IMR-90 (cell line): ENCODE data around the gene KCNMA1. TPM values are rescaled to one million over a fixed set of nuclear protein-coding genes. Genes with fewer than 3 reads are reported as not detected.

ENCODE experiments used
- ATAC-seq: fragments of 200-7000 bp; cut with Tn5 transposase; 2 replicates; pipeline ENCODE4 v1.9.1; 2020; ENCODE audit warnings: low read depth, mild to moderate bottlenecking, moderate library complexity
- BruUV-seq: library from RNA; stranded (reverse); fragments of 400-500 nt; replicated peaks from 2 replicates; lab custom pipeline; 2021; lab: Mats Ljungman, UMichigan
- CTCF ChIA-PET: fragments of 300-600 bp; formaldehyde crosslinking; extraction: SDS; loops from one replicate; lab custom pipeline; 2021; ENCODE audit warnings: antibody characterized with exemption; lab: Yijun Ruan, JAX
- POLR2A ChIA-PET: fragments of 300-600 bp; sonication (Branson Sonifier 250); formaldehyde crosslinking; loops from one replicate; lab custom pipeline; 2022; ENCODE audit warnings: antibody characterized with exemption; ENCODE audit not compliant: unreplicated experiment; lab: Charles Lee
- DNase-seq: peaks from one replicate; pipeline ENCODE4 v3.0.0; 2013
- H2AFZ ChIP-seq: replicated peaks from 2 replicates; pipeline ENCODE3; 2013; ENCODE audit warnings: low read length, mild to moderate bottlenecking; ENCODE audit not compliant: poor library complexity
- H2AK5ac ChIP-seq: 2 replicates; pipeline ENCODE4 v1.6.1; 2013; ENCODE audit warnings: low read depth, low read length, inconsistent platforms
- H2AK9ac ChIP-seq: replicated peaks from 2 replicates; pipeline ENCODE3; 2013; ENCODE audit warnings: mild to moderate bottlenecking, low read depth, low read length, moderate library complexity; ENCODE audit not compliant: poor library complexity
- H2BK120ac ChIP-seq: 2 replicates; pipeline ENCODE4 v1.6.1; 2013; ENCODE audit warnings: low read depth, low read length, inconsistent platforms
- H2BK15ac ChIP-seq: 3 replicates; pipeline ENCODE4 v1.6.1; 2013; ENCODE audit warnings: low read depth, low read length, inconsistent platforms
- H2BK20ac ChIP-seq: 2 replicates; pipeline ENCODE4 v1.6.1; 2013; ENCODE audit warnings: low read depth, mild to moderate bottlenecking, inconsistent platforms, low read length, moderate library complexity
- H2BK5ac ChIP-seq: 2 replicates; pipeline ENCODE4 v1.6.1; 2013; ENCODE audit warnings: mild to moderate bottlenecking, low read depth, low read length, inconsistent platforms; ENCODE audit not compliant: poor library complexity, severe bottlenecking
- H3K14ac ChIP-seq: replicated peaks from 2 replicates; pipeline ENCODE4 v1.6.1; 2013; ENCODE audit warnings: low read depth, low read length, inconsistent platforms
- H3K18ac ChIP-seq: 2 replicates; pipeline ENCODE4 v1.6.1; 2013; ENCODE audit warnings: low read depth, low read length, control low read depth
- H3K23ac ChIP-seq: 2 replicates; pipeline ENCODE4 v1.6.1; 2013; ENCODE audit warnings: low read depth, low read length, inconsistent platforms
- H3K27ac ChIP-seq: 2 replicates; pipeline ENCODE4 v1.5.1; 2013; ENCODE audit warnings: mild to moderate bottlenecking, control low read depth, low read length; ENCODE audit not compliant: insufficient read depth
- H3K27me3 ChIP-seq: 2 replicates; pipeline ENCODE4 v1.6.1; 2013; ENCODE audit warnings: low read length; ENCODE audit not compliant: control insufficient read depth, insufficient read depth
- H3K36me3 ChIP-seq: 2 replicates; pipeline ENCODE4 v1.6.1; 2013; ENCODE audit warnings: low read length, mixed read lengths; ENCODE audit not compliant: control insufficient read depth, insufficient read depth
- H3K4ac ChIP-seq: 2 replicates; pipeline ENCODE4 v1.6.1; 2013; ENCODE audit warnings: low read depth, low read length, inconsistent platforms
- H3K4me1 ChIP-seq: 2 replicates; pipeline ENCODE4 v1.6.1; 2013; ENCODE audit warnings: low read length, mixed read lengths; ENCODE audit not compliant: control insufficient read depth, insufficient read depth
- H3K4me2 ChIP-seq: 2 replicates; pipeline ENCODE4 v1.6.1; 2013; ENCODE audit warnings: low read depth, mild to moderate bottlenecking, control low read depth, low read length, moderate library complexity
- H3K4me3 ChIP-seq: 2 replicates; pipeline ENCODE4 v1.5.1; 2013; ENCODE audit warnings: low read depth, mild to moderate bottlenecking, control low read depth, low read length, moderate library complexity; ENCODE audit not compliant: insufficient read depth
- H3K56ac ChIP-seq: 2 replicates; pipeline ENCODE4 v1.6.1; 2013; ENCODE audit warnings: low read length, inconsistent platforms; ENCODE audit not compliant: insufficient read depth; ENCODE audit errors: extremely low read depth
- H3K79me1 ChIP-seq, 2 experiments: 2 replicates each; pipeline ENCODE4 v1.6.1; 2013; ENCODE audit warnings: low read length in 2 of 2, inconsistent platforms in 1 of 2, low read depth in 1 of 2
- H3K9ac ChIP-seq: 2 replicates; pipeline ENCODE4 v1.6.1; 2013; ENCODE audit warnings: low read depth, low read length, control low read depth
- H3K9me1 ChIP-seq: 2 replicates; pipeline ENCODE4 v1.6.1; 2013; ENCODE audit warnings: low read length, inconsistent platforms; ENCODE audit not compliant: insufficient read depth
- H3K9me3 ChIP-seq: 2 replicates; pipeline ENCODE4 v1.6.1; 2013; ENCODE audit warnings: low read length; ENCODE audit not compliant: control insufficient read depth, insufficient read depth
- H4K20me1 ChIP-seq: 2 replicates; pipeline ENCODE4 v1.6.1; 2013; ENCODE audit warnings: low read length, inconsistent platforms; ENCODE audit not compliant: insufficient read depth
- H4K5ac ChIP-seq: 2 replicates; pipeline ENCODE4 v1.6.1; 2013; ENCODE audit warnings: mild to moderate bottlenecking, low read depth, low read length, control low read depth
- H4K8ac ChIP-seq, 2 experiments: 2 replicates each; pipeline ENCODE4 v1.6.1; 2013; ENCODE audit warnings: low read depth in 2 of 2, low read length in 2 of 2, control low read depth in 1 of 2, inconsistent platforms in 1 of 2
- H4K91ac ChIP-seq: 2 replicates; pipeline ENCODE4 v1.6.1; 2013; ENCODE audit warnings: low read depth, low read length, inconsistent platforms; ENCODE audit not compliant: insufficient read depth
- BHLHE40 ChIP-seq: fragments of 150-350 bp; IDR thresholded peaks from 2 replicates; pipeline ENCODE4 v1.6.1; 2016; ENCODE audit warnings: mild to moderate bottlenecking, low read depth, low read length
- CEBPB ChIP-seq: IDR thresholded peaks from 2 replicates; pipeline ENCODE4 v1.6.1; 2012; ENCODE audit warnings: low read depth, low read length, improper control_type of control experiment
- FOS ChIP-seq: fragments of 150-350 bp; IDR thresholded peaks from 2 replicates; pipeline ENCODE4 v1.6.1; 2016; ENCODE audit warnings: low read depth, low read length
- MAFK ChIP-seq: IDR thresholded peaks from 2 replicates; pipeline ENCODE4 v1.6.1; 2012; ENCODE audit warnings: low read depth, low read length, improper control_type of control experiment
- MXI1 ChIP-seq: IDR thresholded peaks from 2 replicates; pipeline ENCODE4 v1.6.1; 2012; ENCODE audit warnings: low read depth, mild to moderate bottlenecking, low read length, moderate library complexity, borderline replicate concordance
- RCOR1 ChIP-seq: IDR thresholded peaks from 2 replicates; pipeline ENCODE4 v1.6.1; 2012; ENCODE audit warnings: mild to moderate bottlenecking, low read length, improper control_type of control experiment; ENCODE audit not compliant: insufficient replicate concordance
- RFX5 ChIP-seq: IDR thresholded peaks from 2 replicates; pipeline ENCODE4 v1.8.0; 2012; ENCODE audit warnings: low read depth, mild to moderate bottlenecking, low read length, moderate library complexity
- WGBS, 2 experiments: methylation state at CpG; one replicate each; pipeline versions ENCODE4 v1.1.5 to v1.1.7; 2013; ENCODE audit warnings: missing lambda C conversion rate in 2 of 2; ENCODE audit not compliant: insufficient read length in 1 of 2; ENCODE audit errors: extremely low coverage in 2 of 2; 5-methylcytosine and 5-hydroxymethylcytosine counted together
- dilution Hi-C: fragments of 300-500 bp; cut with HindIII; formaldehyde crosslinking; loops from one replicate; pipeline ENCODE4 v1.14.3; 2018; ENCODE audit warnings: low sequenced_read_pairs; ENCODE audit not compliant: unreplicated experiment
- in situ Hi-C: fragments of 300-500 bp; cut with MboI; formaldehyde crosslinking; loops from 3 replicates; pipeline ENCODE4 v1.14.3; 2019; ENCODE audit warnings: low sequenced_read_pairs, inconsistent platforms, mixed read lengths
- intact Hi-C: fragments of 100-400 bp; cut with micrococcal nuclease; formaldehyde crosslinking; loops from 2 replicates; pipeline ENCODE4 v1.10.0; 2022
- polyA plus RNA-seq, 3 experiments: library from polyadenylated mRNA; depleted of rRNA; stranded (reverse); fragments of >200 nt; gene quantifications; 2 replicates each; pipeline ENCODE4 v1.2.3, GENCODE V29; 2012; ENCODE audit warnings: low replicate concordance in 1 of 3
- total RNA-seq: library from RNA; depleted of rRNA; stranded (reverse); fragments of >200 nt; gene quantifications from 2 replicates; pipeline ENCODE4 v1.2.3, GENCODE V29; 2012

Gene KCNMA1
- total and polyA plus RNA-seq, 2 of the 4 experiments (the other 2 are of a cell fraction): 25.6 to 29.6 TPM

DNA sequence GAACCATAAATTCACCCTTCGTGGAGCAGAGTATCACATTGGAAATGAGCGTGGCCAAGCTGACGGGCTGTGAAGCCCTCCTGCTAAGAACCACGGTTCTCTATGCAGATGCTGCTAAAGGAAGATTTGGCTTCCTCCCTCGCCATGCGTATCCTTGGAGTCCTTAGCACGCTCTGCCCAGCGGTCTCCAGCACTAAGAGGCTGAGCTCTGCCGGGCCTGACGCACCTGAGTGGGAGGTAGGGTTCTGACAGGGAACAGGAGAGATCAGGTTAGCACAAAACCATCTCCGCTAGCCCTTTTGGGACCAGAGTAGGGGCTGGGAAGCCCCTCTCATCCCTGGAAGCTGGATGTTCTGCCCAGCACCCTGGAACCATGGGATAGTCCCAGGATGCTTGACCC lies 225.8 kb downstream of the KCNMA1 start:
- DNase-seq (no peak), ATAC-seq (no peak)
- no TSS peak for BruUV-seq
- H2BK120ac ChIP-seq: 0 out of 2 replicates have a peak overlapping the region, but pooled peaks have one; percentile 49
- H3K79me1 ChIP-seq: peaks cover 0 to 8% of the 10 kb centered on the region in 2 experiments; a peak in 2 of 4 replicates
- H3K27ac ChIP-seq: no peak overlapping the region
- H3K14ac ChIP-seq: 0 out of 2 replicates have a peak overlapping the region, but pooled peaks have one; percentile 3
- no peak overlapping the region for H3K23ac ChIP-seq
- dilution Hi-C loops: no loop called here
- 91% methylated on average over 6 of the region's 11 CpGs; no CpG with 5 or more reads in 1 of the 2 experiments for WGBS, 2 experiments
- H3K9me1 ChIP-seq: peaks cover 17% of the 10 kb centered on the region
- H3K4ac ChIP-seq: peak overlapping the region; percentile 57; the same call in 1 of the 2 replicates
- H3K9ac ChIP-seq: no peak overlapping the region
- H2BK15ac ChIP-seq: no peak overlapping the region
- ChIA-PET CTCF (no interaction called here), POLR2A (no interaction called here)
- no peak overlapping the region for H2AK5ac ChIP-seq
- in situ Hi-C loops: no loop called here
- no peak overlapping the region for H4K5ac ChIP-seq
- TF ChIP-seq RCOR1: no peak
- TF ChIP-seq RFX5: no peak
- TF ChIP-seq CEBPB: no peak
- TF ChIP-seq MAFK: no peak
- TF ChIP-seq BHLHE40: no peak
- TF ChIP-seq FOS: no peak
- no peak for TF ChIP-seq MXI1
- no peak overlapping the region for H3K56ac ChIP-seq
- H4K20me1 ChIP-seq: no peaks in the 10 kb centered on the region
- peak overlapping the region; percentile 27; the same call in 1 of the 2 replicates for H4K91ac ChIP-seq
- no peak overlapping the region for H2AFZ ChIP-seq
- no peaks in the 10 kb centered on the region for H3K9me3 ChIP-seq
- H3K4me1 ChIP-seq: peaks cover 19% of the 10 kb centered on the region
- no peak overlapping the region for H3K4me2 ChIP-seq
- no peak overlapping the region for H2AK9ac ChIP-seq
- no peak overlapping the region for H3K4me3 ChIP-seq
- intact Hi-C loops: no loop called here
- no peak overlapping the region for H3K18ac ChIP-seq
- no peaks in the 10 kb centered on the region for H3K27me3 ChIP-seq
- peak overlapping the region; percentile 42 for H2BK20ac ChIP-seq
- no peak overlapping the region for H4K8ac ChIP-seq
- no peak overlapping the region for H2BK5ac ChIP-seq
- no peaks in the 10 kb centered on the region for H3K36me3 ChIP-seq
